ENCODE measurements around the gene LRRC3B. TPM values are rescaled to one million over a fixed set of nuclear protein-coding genes. Genes with fewer than 3 reads are reported as not detected.

The LRRC3B gene
- total RNA-seq, 4 donors from 2014 or later = 0.14 to 0.16 TPM; not detected in 2

DNA sequence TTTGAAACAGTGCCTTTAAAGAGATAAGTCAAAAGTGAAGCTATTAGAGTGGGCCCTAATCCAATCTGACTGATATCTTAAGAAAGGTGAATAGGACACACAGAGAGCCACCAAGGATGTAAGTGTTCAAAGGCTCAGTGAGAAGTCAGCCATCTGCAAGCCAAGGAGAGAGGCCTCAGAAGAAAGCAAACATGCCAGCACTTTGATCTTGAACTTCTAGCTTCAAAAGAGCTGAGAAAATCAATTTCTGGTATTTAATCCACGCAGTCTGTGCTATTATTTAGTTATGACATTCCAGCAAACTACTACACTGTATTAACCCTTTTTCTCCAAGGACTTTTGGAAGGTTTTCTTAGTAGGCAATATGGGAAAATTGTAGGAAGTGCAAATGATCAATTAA lies 95.7 kb downstream of the LRRC3B start:
- in situ Hi-C loops (cut with MboI; ENCODE audit: low pct_ligation_motif_present in 1 of 4, low pct_unique_long_range_greater_than_20kb in 1 of 4, low sequenced_read_pairs in 3 of 4) = loop anchor here in 1 of 4 donors (25.0 kb wide), 1 partner anchor 881 kb away; no protein-coding TSS in a partner anchor
- Histone ChIP-seq H3K27me3 (no peaks in the 10 kb centered on the region), H3K36me3 (no peaks in the 10 kb centered on the region), H3K4me3 (no peak overlapping the region), H3K9me3 (no peaks in the 10 kb centered on the region), H3K4me1 (no peaks in the 10 kb centered on the region), H3K27ac (no peak overlapping the region)
- DNase-seq = no peak
- intact Hi-C loops (cut with DNase I; ENCODE audit: low total_unique reads) = no loop called here
- TF ChIP-seq POLR2A (IDR thresholded peaks at IDR 0.05) (no peak), POLR2AphosphoS5 (IDR thresholded peaks at IDR 0.05) (no peak), EP300 (IDR thresholded peaks at IDR 0.05; ENCODE audit: low read depth) (no peak)
- TF ChIP-seq, protein P1, sequence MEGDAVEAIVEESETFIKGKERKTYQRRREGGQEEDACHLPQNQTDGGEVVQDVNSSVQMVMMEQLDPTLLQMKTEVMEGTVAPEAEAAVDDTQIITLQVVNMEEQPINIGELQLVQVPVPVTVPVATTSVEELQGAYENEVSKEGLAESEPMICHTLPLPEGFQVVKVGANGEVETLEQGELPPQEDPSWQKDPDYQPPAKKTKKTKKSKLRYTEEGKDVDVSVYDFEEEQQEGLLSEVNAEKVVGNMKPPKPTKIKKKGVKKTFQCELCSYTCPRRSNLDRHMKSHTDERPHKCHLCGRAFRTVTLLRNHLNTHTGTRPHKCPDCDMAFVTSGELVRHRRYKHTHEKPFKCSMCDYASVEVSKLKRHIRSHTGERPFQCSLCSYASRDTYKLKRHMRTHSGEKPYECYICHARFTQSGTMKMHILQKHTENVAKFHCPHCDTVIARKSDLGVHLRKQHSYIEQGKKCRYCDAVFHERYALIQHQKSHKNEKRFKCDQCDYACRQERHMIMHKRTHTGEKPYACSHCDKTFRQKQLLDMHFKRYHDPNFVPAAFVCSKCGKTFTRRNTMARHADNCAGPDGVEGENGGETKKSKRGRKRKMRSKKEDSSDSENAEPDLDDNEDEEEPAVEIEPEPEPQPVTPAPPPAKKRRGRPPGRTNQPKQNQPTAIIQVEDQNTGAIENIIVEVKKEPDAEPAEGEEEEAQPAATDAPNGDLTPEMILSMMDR (IDR thresholded peaks at IDR 0.05) = no peak
- WGBS, 2 donors (ENCODE audit: low coverage in 1 of 2) = 20 to 49% methylated on average over 1 of the region's 1 CpG

DNA sequence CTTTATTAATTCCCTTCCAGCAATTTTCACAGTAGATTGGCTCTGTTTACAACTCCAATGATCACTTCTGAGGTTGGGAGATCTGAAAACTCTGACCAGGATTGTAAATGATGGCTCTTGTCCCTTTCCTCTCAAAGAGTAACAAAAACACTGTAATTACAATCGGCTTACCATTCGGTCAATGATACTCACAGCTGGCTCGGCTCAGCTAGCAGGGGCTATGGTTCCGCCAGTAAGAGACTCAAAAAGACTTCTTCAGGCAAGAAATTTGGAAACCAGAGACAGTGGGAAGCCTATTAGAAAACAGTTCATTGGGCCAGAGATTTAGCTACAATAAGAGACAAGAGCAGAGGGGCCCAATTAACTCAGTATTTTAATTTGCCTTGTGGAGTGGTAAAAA lies 96.6 kb downstream of the LRRC3B start:
- H3K36me3 ChIP-seq = no peaks in the 10 kb centered on the region
- no peaks in the 10 kb centered on the region for H3K4me1 ChIP-seq
- DNase-seq = no peak
- no peaks in the 10 kb centered on the region for H3K9me3 ChIP-seq
- TF ChIP-seq, protein P1 (IDR thresholded peaks at IDR 0.05) = no peak
- TF ChIP-seq EP300 (IDR thresholded peaks at IDR 0.05; ENCODE audit: low read depth) = no peak
- no peak for TF ChIP-seq POLR2A (IDR thresholded peaks at IDR 0.05)
- no peak for TF ChIP-seq POLR2AphosphoS5 (IDR thresholded peaks at IDR 0.05)
- no peaks in the 10 kb centered on the region for H3K27me3 ChIP-seq
- no peak overlapping the region for H3K4me3 ChIP-seq
- in situ Hi-C loops (cut with MboI; ENCODE audit: low pct_ligation_motif_present in 1 of 4, low pct_unique_long_range_greater_than_20kb in 1 of 4, low sequenced_read_pairs in 3 of 4) (loop anchor here in 1 of 4 donors (25.0 kb wide), 1 partner anchor 882 kb away; no protein-coding TSS in a partner anchor), intact Hi-C loops (cut with DNase I; ENCODE audit: low total_unique reads) (no loop called here)
- H3K27ac ChIP-seq = no peak overlapping the region
- WGBS, 2 donors (ENCODE audit: low coverage in 1 of 2) = 57 to 72% methylated on average over 4 of the region's 4 CpGs

DNA sequence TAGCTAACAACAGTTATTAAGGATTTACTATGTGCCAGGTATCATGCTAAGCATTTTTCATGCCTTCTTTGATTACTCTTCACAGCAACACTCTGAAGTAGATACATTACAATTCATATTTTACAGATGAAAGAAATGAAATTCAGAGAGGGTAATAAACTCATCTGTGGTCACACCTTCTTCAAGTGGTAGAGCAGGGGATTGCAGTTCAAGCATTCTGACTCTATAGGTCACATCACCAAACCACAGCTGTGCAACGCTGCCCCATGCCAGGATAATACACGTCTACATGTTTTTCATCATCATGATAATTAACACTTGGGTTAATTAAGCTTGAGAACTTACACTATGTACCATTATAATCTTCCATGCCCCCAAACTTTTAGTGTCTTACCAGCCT lies 98.5 kb downstream of the LRRC3B start:
- Histone ChIP-seq H3K4me3 (no peak overlapping the region), H3K27me3 (no peaks in the 10 kb centered on the region), H3K4me1 (no peaks in the 10 kb centered on the region), H3K27ac (no peak overlapping the region), H3K36me3 (no peaks in the 10 kb centered on the region), H3K9me3 (no peaks in the 10 kb centered on the region)
- no peak for TF ChIP-seq EP300 (IDR thresholded peaks at IDR 0.05; ENCODE audit: low read depth)
- TF ChIP-seq POLR2AphosphoS5 (IDR thresholded peaks at IDR 0.05) = no peak
- no peak for TF ChIP-seq POLR2A (IDR thresholded peaks at IDR 0.05)
- TF ChIP-seq, protein P1 (IDR thresholded peaks at IDR 0.05) = no peak
- in situ Hi-C loops (cut with MboI; ENCODE audit: low pct_ligation_motif_present in 1 of 4, low pct_unique_long_range_greater_than_20kb in 1 of 4, low sequenced_read_pairs in 3 of 4) = loop anchor here in 1 of 4 donors (25.0 kb wide), 1 partner anchor 884 kb away; no protein-coding TSS in a partner anchor
- intact Hi-C loops (cut with DNase I; ENCODE audit: low total_unique reads) = no loop called here
- DNase-seq = no peak
- WGBS, 2 donors (ENCODE audit: low coverage in 1 of 2) = 71 to 72% methylated on average over 2 of the region's 2 CpGs

DNA sequence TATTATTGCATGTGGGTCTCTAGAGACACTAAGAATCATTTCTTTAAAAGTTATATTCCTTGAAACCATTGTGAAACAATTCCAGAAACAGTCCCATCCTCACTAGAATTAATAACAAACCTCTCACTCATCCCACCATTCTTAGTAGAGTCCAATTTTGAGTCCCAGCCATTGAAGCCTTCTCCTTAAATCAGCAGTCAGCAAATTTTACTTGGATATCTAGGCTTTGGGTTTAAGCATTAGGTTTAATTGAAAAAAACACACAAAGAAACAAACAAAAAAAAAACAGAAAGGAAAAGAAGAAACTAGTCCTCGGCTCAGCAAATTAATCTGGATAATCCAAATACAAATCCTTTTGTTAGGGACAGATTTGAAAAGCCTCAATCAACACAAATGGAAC lies 109.3 kb downstream of the LRRC3B start:
- Histone ChIP-seq H3K4me3 (no peak overlapping the region), H3K9me3 (no peaks in the 10 kb centered on the region), H3K4me1 (no peaks in the 10 kb centered on the region), H3K27me3 (no peaks in the 10 kb centered on the region), H3K27ac (no peak overlapping the region), H3K36me3 (no peaks in the 10 kb centered on the region)
- no peak for TF ChIP-seq POLR2A (IDR thresholded peaks at IDR 0.05)
- TF ChIP-seq EP300 (IDR thresholded peaks at IDR 0.05; ENCODE audit: low read depth) = no peak
- TF ChIP-seq POLR2AphosphoS5 (IDR thresholded peaks at IDR 0.05) = no peak
- TF ChIP-seq, protein P1 (IDR thresholded peaks at IDR 0.05) = no peak
- WGBS, 2 donors (ENCODE audit: low coverage in 1 of 2) = 73 to 75% methylated on average over 1 of the region's 1 CpG
- DNase-seq = no peak
- intact Hi-C loops (cut with DNase I; ENCODE audit: low total_unique reads) = loop anchor here (1.0 kb wide), 1 partner anchor 22 kb away; no protein-coding TSS in a partner anchor
- in situ Hi-C loops (cut with MboI; ENCODE audit: low pct_ligation_motif_present in 1 of 4, low pct_unique_long_range_greater_than_20kb in 1 of 4, low sequenced_read_pairs in 3 of 4) = no loop called here
